Karpas-422 (cell line): ENCODE results near the gene KCNH6. TPM values are rescaled to one million over a fixed set of nuclear protein-coding genes. Genes with fewer than 3 reads are reported as not detected.

Experiments
- DNase-seq: peaks from one replicate; pipeline ENCODE4 v3.0.0-alpha.2; 2015
- H2AFZ ChIP-seq: fragments of 200-600 bp; sonication (generic); 2 replicates; pipeline ENCODE4 v1.6.1; 2014; ENCODE audit warnings: antibody characterized with exemption, low read length, mixed read lengths
- H3K27ac ChIP-seq: fragments of 200-600 bp; sonication (generic); 2 replicates; pipeline ENCODE4 v1.5.1; 2014; ENCODE audit warnings: mild to moderate bottlenecking, low read length, moderate library complexity
- H3K27me3 ChIP-seq: fragments of 200-600 bp; sonication (generic); 2 replicates; pipeline ENCODE4 v1.6.1; 2014; ENCODE audit warnings: low read length, mixed read lengths
- H3K36me3 ChIP-seq: fragments of 200-600 bp; sonication (generic); 2 replicates; pipeline ENCODE4 v1.6.1; 2014; ENCODE audit warnings: low read length, mixed read lengths; ENCODE audit not compliant: insufficient read depth
- H3K4me1 ChIP-seq: fragments of 200-600 bp; sonication (generic); 2 replicates; pipeline ENCODE4 v1.6.1; 2014; ENCODE audit warnings: mild to moderate bottlenecking, low read length, mixed read lengths
- H3K4me2 ChIP-seq: fragments of 200-600 bp; sonication (generic); 2 replicates; pipeline ENCODE4 v1.6.1; 2014; ENCODE audit warnings: low read length, low read depth, mild to moderate bottlenecking; ENCODE audit not compliant: poor library complexity, severe bottlenecking
- H3K4me3 ChIP-seq: fragments of 200-600 bp; sonication (generic); 2 replicates; pipeline ENCODE4 v1.5.1; 2014; ENCODE audit warnings: mild to moderate bottlenecking, antibody characterized with exemption, low read length, mixed read lengths
- H3K79me2 ChIP-seq: fragments of 200-600 bp; sonication (generic); 2 replicates; pipeline ENCODE4 v1.6.1; 2014; ENCODE audit warnings: mild to moderate bottlenecking, low read length, mixed read lengths
- H3K9ac ChIP-seq: fragments of 200-600 bp; sonication (generic); 2 replicates; pipeline ENCODE4 v1.6.0; 2014; ENCODE audit warnings: low read length
- H3K9me2 ChIP-seq: fragments of 200-600 bp; sonication (generic), shearing (Covaris generic); replicated peaks from 2 replicates; pipeline ENCODE4 v1.6.0; 2014; ENCODE audit warnings: mild to moderate bottlenecking, low read length, moderate library complexity; ENCODE audit not compliant: insufficient read depth
- H3K9me3 ChIP-seq: fragments of 300-700, 200-600 bp; sonication (generic); 2 replicates; pipeline ENCODE4 v1.6.1; 2014; ENCODE audit warnings: low read length, mixed read lengths
- H4K20me1 ChIP-seq: fragments of 200-600 bp; sonication (generic); 2 replicates; pipeline ENCODE4 v1.6.1; 2014; ENCODE audit warnings: mild to moderate bottlenecking, antibody characterized with exemption, low read length, low read depth; ENCODE audit not compliant: insufficient read depth
- total RNA-seq: library from RNA; depleted of rRNA; stranded (reverse); fragments of >200 nt; shearing (Covaris generic); gene quantifications from 2 replicates; pipeline ENCODE4 v1.2.3, GENCODE V29; 2014; ENCODE audit warnings: low replicate concordance

The KCNH6 gene
- total RNA-seq, 1 experiment from 2014 or later = not detected

GRCh38 chr17:63491977-63492618, 31.1 kb upstream of the KCNH6 start:
- Histone ChIP-seq H4K20me1 (no peaks in the 10 kb centered on the region), H3K27ac (no peak overlapping the region), H3K27me3 (no peaks in the 10 kb centered on the region), H3K9me3 (no peaks in the 10 kb centered on the region), H2AFZ (no peak overlapping the region), H3K9ac (no peak overlapping the region), H3K9me2 (no peaks in the 10 kb centered on the region), H3K4me1 (peaks cover 12% of the 10 kb centered on the region), H3K36me3 (no peaks in the 10 kb centered on the region), H3K79me2 (no peaks in the 10 kb centered on the region), H3K4me2 (no peak overlapping the region), H3K4me3 (no peak overlapping the region)
- no peak for DNase-seq

- Histone ChIP-seq H3K9ac (no peak overlapping the region), H4K20me1 (no peaks in the 10 kb centered on the region), H3K4me1 (peaks cover 7% of the 10 kb centered on the region), H2AFZ (no peak overlapping the region), H3K9me2 (no peaks in the 10 kb centered on the region), H3K4me2 (no peak overlapping the region), H3K27ac (no peak overlapping the region), H3K27me3 (no peaks in the 10 kb centered on the region), H3K9me3 (no peaks in the 10 kb centered on the region), H3K4me3 (no peak overlapping the region), H3K36me3 (no peaks in the 10 kb centered on the region), H3K79me2 (no peaks in the 10 kb centered on the region)
- no peak for DNase-seq
Measured at GRCh38 chr17:63492940-63493339, 30.2 kb upstream of the KCNH6 start.

- Histone ChIP-seq H3K4me1 (peaks cover 12% of the 10 kb centered on the region), H3K27ac (no peak overlapping the region), H2AFZ (no peak overlapping the region), H3K9me2 (no peaks in the 10 kb centered on the region), H3K79me2 (no peaks in the 10 kb centered on the region), H4K20me1 (no peaks in the 10 kb centered on the region), H3K9me3 (no peaks in the 10 kb centered on the region), H3K9ac (no peak overlapping the region), H3K36me3 (no peaks in the 10 kb centered on the region), H3K27me3 (no peaks in the 10 kb centered on the region), H3K4me2 (no peak overlapping the region), H3K4me3 (no peak overlapping the region)
- DNase-seq = no peak
Measured at GRCh38 chr17:63493411-63493810, 29.7 kb upstream of the KCNH6 start.

GRCh38 chr17:63494300-63494928, 28.7 kb upstream of the KCNH6 start:
- Histone ChIP-seq H4K20me1 (no peaks in the 10 kb centered on the region), H2AFZ (no peak overlapping the region), H3K79me2 (no peaks in the 10 kb centered on the region), H3K27me3 (no peaks in the 10 kb centered on the region), H3K36me3 (no peaks in the 10 kb centered on the region), H3K9me3 (no peaks in the 10 kb centered on the region), H3K27ac (no peak overlapping the region), H3K4me3 (no peak overlapping the region), H3K4me1 (peaks cover 8% of the 10 kb centered on the region), H3K9me2 (no peaks in the 10 kb centered on the region), H3K4me2 (no peak overlapping the region), H3K9ac (no peak overlapping the region)
- no peak for DNase-seq

- Histone ChIP-seq H3K9me2 (no peaks in the 10 kb centered on the region), H3K4me2 (no peak overlapping the region), H3K4me1 (peaks cover 8% of the 10 kb centered on the region), H3K36me3 (no peaks in the 10 kb centered on the region), H2AFZ (no peak overlapping the region), H3K4me3 (no peak overlapping the region), H3K27me3 (no peaks in the 10 kb centered on the region), H3K9me3 (no peaks in the 10 kb centered on the region), H3K27ac (no peak overlapping the region), H3K79me2 (no peaks in the 10 kb centered on the region), H3K9ac (no peak overlapping the region), H4K20me1 (no peaks in the 10 kb centered on the region)
- DNase-seq = no peak
Measured at GRCh38 chr17:63495491-63495890, 27.7 kb upstream of the KCNH6 start.

GRCh38 chr17:63496177-63496576, 27.0 kb upstream of the KCNH6 start:
- Histone ChIP-seq H3K36me3 (no peaks in the 10 kb centered on the region), H3K27ac (no peak overlapping the region), H2AFZ (no peak overlapping the region), H3K4me3 (no peak overlapping the region), H3K27me3 (no peaks in the 10 kb centered on the region), H3K79me2 (no peaks in the 10 kb centered on the region), H3K9ac (no peak overlapping the region), H3K4me2 (no peak overlapping the region), H3K9me2 (no peaks in the 10 kb centered on the region), H3K9me3 (no peaks in the 10 kb centered on the region), H4K20me1 (no peaks in the 10 kb centered on the region), H3K4me1 (peaks cover 8% of the 10 kb centered on the region)
- DNase-seq = no peak

- Histone ChIP-seq H3K9me3 (no peaks in the 10 kb centered on the region), H3K9me2 (no peaks in the 10 kb centered on the region), H2AFZ (no peak overlapping the region), H4K20me1 (no peaks in the 10 kb centered on the region), H3K79me2 (no peaks in the 10 kb centered on the region), H3K27ac (no peak overlapping the region), H3K4me2 (no peak overlapping the region), H3K4me1 (peaks cover 8% of the 10 kb centered on the region), H3K27me3 (no peaks in the 10 kb centered on the region), H3K36me3 (no peaks in the 10 kb centered on the region), H3K4me3 (no peak overlapping the region), H3K9ac (no peak overlapping the region)
- DNase-seq = no peak
Measured at GRCh38 chr17:63496663-63497400, 26.3 kb upstream of the KCNH6 start.

GRCh38 chr17:63497708-63498483, 25.3 kb upstream of the KCNH6 start:
- no peak overlapping the region for H2AFZ ChIP-seq
- no peaks in the 10 kb centered on the region for H3K9me3 ChIP-seq
- H4K20me1 ChIP-seq = no peaks in the 10 kb centered on the region
- H3K4me1 ChIP-seq = peaks cover 14% of the 10 kb centered on the region
- no peaks in the 10 kb centered on the region for H3K27me3 ChIP-seq
- H3K9ac ChIP-seq = no peak overlapping the region
- no peaks in the 10 kb centered on the region for H3K9me2 ChIP-seq
- H3K4me3 ChIP-seq = no peak overlapping the region
- no peak overlapping the region for H3K4me2 ChIP-seq
- H3K27ac ChIP-seq = no peak overlapping the region
- DNase-seq = peak; percentile 83
- H3K36me3 ChIP-seq = no peaks in the 10 kb centered on the region
- H3K79me2 ChIP-seq = no peaks in the 10 kb centered on the region
